CD4-positive, alpha-beta T cell treated with Interferon alpha-2 for 1 hour (primary cell): ENCODE measurements around the gene TNS3.

Source experiments
- DNase-seq, 2 donors: peaks; one replicate each; pipeline ENCODE4 v3.0.0-alpha.2; 2020 to 2022

Gene TNS3

DNA sequence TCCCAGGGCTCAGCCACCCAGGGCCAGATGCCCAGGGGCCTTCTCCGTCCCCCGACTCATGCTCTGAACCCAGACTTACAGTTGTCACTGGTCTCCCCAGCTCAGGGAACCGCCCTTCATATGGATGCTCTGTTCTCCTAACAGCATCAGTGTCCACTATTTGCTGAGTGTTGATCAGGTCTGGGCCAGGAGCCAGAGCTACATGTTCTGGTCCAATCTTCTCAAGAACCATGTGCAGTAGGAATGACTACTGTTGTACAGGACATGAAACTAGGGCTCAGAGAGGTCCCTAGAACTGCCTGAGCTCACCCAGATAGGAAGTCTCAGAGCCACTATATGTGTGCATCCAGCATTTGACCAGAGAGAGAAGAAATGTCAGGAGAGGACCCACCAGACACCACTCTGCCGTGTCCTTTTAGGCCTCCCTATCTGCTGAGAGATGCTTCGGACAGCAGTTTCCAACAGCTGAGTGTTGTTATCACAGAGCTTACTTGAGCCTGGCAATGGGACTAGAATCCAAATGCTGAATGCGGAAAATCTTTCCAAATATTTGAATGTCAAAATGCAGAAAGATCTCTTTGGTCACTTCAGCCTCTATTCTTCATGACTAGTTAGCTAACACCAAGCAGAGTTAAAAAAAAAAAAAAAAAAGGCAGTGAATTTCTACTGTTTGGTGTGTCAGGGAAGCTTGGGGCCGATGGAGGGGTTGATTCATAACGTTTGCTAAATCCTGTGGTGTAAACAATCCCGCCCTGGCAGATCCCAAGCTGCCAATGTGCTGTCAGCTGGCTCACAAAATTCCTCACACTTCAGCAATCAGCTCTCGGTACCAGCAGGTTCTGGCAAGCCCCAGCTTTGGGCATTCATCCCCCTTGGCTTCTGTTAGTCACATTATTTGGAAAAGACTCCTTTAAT lies 246.1 kb downstream of the TNS3 start:
- no peak for DNase-seq

DNA sequence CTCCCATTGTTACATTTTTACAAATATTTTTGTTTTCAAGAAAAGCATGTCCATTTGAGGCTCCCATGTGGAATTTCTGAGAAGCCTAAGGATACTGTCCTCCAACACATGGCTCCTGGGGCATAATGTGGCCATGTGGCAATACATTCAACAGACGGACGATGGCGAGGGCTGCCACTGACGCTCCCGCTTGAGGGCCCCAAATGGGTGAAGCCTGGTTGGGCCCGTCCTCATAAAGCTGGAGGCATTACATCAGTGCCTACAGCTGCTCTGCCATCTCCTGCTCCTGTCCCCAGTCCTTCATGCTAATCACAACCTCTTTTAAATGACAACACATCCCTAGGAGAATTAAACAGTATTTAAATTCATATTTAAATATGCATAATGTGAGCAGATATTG lies 246.8 kb downstream of the TNS3 start:
- DNase-seq, result no peak

DNA sequence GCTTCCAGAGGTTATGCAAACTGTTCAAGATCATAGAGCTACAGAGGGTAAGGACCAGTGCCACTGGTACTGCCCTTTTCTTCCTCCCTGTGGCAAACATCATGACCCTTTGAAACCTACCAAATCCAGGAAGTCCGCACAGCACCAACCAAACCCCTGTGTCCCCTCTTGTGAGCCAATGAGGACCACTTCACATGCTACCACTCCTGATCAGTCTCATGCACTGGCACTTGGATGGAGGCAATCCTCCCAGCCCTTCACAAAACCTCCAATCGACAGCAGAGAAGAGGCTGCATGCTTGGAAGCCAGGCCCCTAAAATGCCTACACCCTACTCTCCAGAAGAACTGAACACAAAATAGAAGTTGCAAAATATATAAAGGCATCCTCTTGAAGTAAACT lies 248.0 kb downstream of the TNS3 start:
- no peak for DNase-seq

DNA sequence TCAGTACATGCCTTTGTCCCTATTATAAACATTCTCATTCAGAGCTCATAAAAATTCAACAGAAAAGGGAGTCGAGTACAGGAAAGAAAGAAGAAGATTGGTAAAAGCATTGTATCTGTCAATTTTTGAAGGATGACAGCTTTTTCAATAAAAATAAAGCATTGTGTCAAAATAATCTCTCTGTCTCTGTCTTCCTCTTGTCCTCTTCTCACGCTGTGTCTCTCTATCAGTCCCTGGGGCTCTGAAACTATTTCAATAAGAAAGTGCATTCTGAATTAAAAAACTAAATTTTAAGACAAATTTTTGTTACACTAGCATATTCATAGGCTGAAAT lies 248.4 kb downstream of the TNS3 start:
- no peak for DNase-seq

DNA sequence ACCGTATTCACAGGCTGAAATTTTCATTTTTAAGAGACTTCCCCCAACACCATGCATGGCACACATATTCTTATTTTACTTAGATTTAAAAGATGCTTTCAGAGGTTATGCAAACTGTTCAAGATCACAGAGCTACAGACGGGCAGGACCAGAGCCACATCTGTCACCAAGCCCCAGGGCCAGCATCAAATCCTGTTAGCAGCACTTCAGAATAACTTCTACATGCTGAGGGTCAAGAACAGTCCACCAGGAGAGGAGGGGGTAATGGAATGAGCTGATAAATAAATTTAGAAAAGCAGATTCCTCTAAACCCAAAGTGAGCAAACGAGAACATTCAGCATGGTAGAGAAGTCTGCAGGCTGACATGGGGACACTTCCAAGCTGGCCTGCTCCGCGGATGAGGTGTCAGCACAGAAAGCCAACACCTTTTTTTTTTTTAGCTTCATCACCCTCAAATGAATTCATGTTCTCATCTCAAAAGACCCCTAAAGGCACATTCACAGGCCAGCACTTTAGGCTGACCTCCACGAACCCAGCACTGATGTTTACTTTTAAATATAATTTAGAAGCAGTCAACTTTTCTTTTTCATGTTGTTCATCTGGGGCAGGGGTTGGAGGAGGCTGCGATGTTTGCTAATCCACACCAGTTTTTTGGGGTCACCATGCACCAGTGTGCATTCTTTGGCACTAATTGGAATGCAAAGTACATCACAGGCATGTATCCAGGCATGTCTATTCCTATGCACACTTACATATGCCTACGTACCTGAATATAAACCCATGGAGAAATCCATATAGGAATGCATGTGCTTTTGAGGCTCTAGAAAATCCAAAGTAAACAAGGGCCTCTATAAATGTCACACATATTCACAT lies 249.0 kb downstream of the TNS3 start:
- no peak for DNase-seq

DNA sequence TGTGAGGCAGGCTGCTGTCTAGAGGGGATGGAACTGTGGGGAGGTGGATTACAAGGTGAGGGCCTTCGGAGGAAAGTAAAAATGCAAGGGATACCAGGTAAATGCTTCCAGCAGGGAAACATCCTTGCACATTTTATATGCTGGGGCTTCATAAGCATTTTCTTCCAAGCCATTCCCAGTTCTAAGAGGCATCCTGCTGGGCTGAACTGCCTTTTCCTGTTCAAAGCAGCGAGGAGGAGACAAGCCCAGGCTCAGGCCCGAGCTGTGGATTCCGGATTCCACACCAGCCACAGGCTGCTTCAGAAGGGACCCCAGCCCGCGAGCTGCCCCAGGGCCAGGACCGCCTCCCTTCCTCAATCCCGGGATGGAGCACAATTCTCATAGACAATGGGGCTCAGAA lies 249.7 kb downstream of the TNS3 start:
- DNase-seq, result no peak

DNA sequence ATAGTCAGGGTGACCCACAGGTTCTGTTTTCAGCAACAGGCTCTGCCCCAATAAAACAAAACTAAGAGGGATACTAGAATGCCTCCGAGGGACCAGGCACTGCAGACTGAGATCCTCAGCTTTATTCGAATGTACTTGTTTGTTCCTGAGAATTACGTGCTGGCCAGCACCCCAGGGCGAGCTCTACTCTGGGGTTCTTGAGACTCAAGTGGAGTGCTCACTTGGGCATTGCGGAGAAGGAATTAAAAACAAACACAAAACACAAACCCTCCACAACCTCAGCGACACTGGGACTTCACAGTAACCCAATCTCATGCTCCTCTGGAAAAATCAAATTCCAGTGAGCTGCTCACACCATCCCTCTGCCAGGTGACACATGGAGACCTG lies 250.7 kb downstream of the TNS3 start:
- DNase-seq, result no peak

DNA sequence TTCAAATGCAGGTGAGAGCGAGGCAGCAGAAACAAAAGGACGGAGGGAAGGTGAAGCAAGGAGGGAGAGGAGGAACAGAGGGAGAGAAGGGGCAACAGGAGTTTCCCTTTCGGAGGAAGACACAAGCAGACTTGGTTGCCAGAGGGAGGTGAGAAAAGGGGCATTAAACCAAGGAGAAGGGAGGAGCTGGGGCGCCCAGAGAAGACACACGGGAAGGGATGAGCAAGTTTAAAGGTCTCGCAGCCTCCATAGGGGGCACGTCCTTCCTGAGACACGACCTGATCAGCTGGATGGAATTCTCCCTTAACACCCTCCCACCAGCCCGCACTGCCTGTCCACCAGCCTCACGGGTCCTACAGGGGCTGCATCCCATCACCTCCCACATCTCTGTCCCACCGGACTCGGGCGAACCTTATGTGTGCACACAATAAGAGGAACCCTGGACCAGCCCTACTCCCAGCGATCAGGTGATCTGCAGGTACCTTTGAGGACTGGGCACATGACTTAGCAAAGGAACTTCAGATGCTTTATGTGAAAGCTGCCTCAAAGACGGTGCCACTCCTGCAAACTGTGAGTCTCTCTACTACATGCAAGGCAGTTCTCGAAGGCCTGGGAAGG lies 251.2 kb downstream of the TNS3 start:
- DNase-seq, result no peak

DNA sequence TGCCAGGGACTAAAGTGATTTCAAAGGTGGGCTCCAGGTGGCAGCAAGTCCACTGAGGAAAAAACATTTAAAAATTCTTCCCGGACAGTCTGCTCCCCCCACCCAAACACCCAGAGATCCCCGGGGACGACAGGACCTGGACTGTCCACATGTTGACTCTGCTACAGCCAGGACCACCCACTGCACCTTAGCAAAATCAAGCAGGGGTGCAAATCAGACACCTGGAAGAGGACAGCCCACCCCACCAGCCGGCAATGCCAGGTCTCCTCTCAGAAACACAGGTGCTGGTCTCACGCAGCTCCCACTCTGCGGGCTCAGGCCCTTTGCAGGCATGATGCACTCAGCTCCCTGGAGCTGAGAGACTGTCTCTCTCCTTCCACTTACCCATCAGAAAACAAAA lies 251.9 kb downstream of the TNS3 start:
- DNase-seq, result no peak

DNA sequence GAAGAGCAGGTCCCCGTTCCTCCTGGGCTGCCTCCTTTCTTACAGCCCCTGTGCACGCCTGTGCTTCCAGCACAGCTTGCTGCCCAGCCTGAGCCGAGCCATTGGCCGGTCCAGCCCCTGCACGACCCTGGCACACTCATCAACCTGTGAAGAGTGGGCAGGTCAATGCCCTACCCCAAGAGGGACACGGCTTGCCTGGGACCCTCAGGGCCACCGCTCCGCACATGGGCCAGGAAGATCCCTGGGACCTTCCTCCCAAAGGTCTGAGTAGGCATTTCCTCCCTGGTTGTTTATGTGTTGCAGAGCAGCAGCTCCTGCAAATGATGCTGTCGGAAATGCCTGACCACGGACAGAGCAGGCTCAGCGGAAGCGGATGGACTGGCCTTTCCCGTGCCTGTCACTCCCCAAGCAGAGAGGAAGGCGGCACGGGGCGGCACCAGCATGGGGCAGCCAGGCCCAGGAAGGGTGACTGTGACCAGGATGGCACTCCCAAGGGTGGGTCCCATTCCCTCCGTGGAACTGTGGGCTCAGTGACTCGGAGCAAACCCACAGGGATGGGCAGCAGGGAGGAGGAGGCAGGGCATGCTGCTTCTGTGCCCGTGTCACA lies 252.5 kb downstream of the TNS3 start:
- no peak for DNase-seq

DNA sequence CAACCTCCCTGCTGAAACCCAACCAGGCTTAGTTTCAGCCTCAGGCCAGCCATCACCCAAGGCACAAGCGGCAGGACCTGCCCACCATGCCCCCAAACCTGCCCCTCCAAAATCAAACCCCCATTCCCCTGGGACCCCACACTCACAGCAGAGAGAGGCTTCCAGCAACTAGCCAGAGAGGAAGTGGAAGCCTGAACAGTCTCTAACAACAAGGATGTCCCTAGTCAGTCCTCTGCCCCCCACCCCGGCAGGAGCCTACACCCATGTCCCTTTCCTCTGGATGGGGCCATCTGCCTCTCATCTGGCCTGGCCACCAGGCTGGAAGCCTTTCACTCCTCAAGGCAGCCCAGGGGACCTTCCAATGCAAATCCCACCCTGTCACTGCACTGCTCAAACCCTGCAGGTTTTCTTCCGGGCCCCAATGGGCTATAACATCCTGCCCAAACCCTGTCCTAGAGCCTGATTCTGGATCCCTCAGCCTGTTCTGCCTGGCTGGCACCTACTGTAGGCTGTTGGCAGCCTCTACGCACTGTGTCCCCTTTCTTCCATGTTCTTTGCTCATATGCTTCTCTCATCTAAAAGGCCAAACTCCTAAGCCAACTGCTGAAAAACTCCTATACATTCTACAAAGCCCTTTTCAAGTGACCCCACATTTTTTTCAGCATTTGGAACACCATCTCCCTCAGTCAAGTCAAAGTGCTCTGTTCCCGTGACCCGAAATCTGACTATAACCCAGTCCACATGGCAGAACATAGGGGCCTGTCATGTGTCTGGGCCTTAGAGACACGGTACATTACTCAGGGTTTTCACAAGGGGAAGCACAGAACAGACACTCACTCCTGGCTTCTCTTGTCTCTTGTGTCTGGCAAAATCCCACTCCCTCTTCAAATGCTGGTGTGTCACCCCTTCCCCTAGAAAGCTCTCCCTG lies 253.3 kb downstream of the TNS3 start:
- no peak for DNase-seq

DNA sequence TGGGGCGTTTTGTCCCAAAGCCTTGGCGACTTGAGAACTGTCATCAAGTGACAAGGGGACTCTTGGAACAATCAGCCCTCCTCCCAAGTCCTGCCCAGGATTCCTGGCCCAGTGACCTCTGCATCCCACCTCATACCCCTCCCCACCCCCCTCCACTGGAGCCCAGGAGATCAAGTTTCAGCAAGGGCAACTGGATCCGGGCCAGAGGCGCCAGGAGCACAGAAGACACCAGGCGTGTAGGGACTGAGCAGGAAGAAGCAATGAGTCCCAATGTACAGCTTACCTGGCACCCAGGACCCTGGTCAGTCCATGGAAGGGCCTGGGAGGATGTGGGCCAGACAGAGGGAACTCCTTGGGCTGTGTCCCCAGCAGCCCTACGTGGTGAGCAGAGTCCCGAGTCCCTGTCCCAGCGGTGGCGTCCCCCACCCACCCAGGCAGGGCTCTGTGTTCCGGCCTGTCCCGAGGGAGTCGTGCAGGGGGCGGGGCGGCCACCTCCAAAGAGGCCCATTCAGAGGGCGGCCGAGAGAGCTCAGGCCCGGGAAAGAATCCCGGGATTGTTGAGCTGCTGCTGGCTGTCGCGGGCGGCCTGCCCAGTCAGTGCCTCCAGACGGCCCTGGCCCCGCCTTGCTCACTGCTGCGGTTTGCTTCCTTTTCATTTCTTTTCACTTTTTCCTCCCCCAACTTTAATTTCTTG lies 254.1 kb downstream of the TNS3 start:
- DNase-seq, result no peak

DNA sequence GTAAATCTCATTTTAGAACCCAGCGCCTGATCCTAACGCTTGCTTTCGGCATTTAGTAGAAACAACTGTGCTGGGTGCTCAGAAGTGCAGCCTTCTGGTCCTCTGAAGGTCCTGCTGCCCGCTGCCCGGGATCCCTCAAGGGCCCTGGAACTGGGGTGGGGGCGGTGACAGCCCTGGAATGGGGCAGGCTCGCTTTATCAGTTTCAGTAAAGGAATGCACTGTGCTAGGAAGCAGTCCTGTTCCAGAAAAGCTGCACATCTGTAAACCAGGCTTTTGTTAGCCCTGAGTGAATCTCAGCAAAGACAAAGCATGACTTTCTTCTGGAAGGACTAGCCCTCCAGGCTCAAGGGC lies 254.6 kb downstream of the TNS3 start:
- DNase-seq, result no peak

DNA sequence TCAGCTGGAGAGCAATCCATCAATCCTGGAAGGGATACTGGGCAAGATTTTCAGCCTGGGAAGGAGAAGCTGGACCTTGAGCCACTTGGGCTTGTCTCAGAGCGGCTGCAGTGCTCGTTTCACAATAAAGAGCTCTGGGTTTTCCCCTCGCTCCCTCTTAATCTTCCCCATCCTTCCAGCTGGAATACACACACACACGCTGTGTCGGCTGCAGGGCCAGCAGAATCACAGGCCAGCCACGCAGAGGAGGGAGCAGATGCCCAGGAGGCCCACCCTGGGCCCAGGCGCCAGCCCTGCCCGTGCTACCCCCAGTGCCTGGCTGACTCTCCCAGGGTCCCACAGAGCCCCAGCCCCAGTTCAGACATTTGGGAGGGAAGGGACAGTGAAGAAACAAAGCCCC lies 255.1 kb downstream of the TNS3 start:
- DNase-seq, result no peak

DNA sequence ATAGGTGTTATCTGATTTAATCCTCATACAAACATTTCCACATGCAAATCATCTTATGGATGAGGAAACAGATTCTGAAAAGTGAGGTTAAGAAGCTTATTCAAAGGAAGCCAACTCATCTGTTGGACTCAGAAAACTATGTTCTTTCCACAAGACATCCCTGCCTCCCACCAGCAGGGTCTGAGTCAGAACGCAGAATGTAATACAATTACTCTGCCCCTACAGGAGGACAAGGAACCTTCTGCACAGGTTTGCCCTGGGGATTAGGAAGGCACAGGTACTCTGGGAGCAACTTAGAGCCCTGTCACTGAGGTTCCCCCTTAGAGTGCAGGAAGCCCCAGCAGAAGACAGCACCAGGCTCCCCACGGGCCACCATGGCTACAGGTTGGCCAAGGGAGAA lies 255.7 kb downstream of the TNS3 start:
- no peak for DNase-seq

DNA sequence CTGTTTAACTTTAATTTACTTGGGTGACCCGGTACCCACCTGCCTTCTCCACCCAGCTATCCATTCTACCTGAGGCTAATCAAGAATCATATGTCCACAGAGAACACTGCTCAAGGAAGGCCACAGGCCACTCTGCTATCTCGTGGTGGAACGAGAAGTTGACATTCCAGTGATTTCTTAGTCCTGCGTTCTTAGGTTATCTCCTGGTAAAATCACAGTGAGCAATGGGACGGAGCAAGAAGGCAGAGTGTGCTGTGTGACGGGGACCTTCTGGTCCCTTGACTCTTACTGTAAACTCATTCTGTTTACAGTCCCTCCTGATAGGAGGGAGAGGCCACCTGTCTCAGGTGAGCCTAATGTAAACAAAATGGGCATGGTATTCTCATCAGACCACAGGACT lies 256.6 kb downstream of the TNS3 start:
- no peak for DNase-seq

DNA sequence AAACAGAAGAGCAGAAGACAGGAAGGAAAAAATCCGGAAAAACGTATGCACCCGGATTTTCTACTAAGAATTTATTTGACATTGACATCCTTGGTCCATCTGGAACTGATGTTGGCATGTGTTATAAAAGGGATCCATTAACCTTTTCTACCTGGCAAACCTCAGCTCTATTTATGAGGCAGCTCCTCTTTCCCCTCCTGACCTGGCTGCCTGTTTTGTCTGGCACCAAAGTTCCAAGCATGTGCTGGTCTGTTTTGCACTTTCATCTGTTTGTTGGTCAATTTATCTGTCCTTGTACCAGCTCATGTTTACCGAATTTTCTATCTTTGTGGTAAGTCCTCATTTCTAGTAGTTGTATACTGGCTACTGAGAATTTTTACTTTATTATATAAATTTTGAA lies 258.0 kb downstream of the TNS3 start:
- no peak for DNase-seq

DNA sequence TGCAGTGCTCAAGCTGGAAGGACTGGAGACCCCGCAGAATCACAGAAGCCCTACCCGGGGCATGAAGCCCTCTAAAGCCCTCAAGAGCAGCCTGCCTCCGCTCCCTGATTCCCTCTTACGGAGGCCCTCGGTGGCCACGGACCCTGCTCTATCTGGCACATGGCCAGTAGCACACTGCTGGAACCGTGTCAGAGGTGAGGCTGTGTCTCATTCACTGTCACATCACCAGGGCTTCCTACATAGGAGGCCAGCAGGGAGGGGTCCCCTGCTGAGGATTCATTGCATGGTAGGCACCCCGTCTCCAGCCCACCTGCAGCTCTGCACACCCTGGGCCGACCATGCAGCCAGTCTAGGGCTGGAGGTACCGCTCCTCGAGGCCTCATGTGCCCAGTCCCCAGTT lies 259.2 kb downstream of the TNS3 start:
- DNase-seq, result no peak

DNA sequence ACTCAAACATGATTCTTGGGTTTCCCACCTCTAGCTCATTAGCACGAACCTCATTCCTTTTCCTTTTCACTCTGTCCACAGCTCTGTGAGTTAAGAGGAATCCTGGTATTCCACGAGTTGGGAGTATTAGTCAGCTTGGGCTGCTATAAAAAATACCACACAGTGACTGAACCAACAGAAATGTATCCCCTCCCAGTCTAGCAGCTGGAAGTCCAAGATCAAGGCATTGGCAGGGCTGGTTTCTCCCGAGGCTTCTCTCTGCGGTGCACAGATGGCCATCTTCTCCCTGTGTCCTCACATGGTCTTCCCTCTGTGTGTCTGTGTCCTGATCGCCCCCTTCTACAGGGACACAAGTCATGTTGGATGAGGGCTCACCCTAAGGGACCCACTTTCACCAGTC lies 261.6 kb downstream of the TNS3 start:
- DNase-seq, result no peak

DNA sequence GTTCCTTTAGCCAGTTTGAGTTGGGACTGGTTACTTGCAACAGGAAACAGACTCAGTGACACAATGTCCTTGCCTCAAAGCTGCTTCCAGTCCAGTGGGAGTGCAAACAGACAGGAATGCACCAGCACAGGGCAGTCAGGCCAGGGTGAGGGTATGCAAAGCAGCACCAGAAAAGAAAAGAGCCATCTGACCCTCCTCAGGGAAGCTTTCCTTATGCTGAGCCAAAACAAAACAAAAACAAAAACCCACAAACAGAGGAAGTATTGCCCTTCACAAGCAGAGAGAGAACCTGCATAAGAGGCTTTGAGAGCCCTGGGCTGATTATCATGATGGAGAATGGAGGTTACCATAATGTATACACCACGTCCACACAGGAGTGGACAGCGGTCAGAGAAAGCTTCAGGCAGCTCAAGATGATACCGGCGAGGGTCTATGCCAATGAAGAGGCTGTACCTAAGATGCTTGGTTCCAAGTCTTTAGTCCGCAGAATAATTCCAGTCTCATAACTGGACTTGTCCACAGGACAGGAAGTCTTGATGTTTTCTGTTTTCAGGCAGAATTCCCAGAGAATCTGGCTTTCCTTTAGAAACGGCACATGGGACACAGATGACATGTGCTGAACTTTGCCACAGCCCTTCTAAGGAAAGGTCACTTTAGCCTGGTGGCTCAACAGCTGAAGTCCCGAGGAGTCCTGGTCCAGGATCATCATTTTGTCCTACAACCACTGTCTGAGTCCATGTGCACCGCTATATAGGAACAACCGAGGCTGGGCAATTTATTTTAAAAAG lies 263.3 kb downstream of the TNS3 start:
- DNase-seq, result no peak

DNA sequence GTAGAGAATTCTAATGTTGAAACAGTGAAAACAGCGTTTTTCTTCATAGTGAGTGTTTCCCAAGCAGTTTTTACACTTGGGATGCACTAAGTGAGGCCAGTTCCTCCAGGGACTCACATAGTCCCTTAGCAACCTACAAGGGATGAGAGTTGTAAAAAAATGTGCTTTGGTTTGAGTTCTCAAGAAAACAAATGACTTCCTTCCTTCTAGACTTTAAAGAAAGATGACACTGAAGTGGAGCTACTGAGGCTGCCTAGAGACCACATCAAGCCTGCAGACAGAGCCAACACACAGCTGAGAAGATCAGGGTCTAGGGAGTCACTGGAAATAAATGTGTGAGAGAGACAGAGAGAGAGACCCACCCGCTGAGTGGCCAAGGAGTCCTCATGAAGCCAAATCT lies 264.4 kb downstream of the TNS3 start:
- DNase-seq, result no peak
